GM12891 (cell line): ENCODE measurements around the gene PYGO2.

Experiments
- POLR2A ChIP-seq: IDR thresholded peaks from 2 replicates; pipeline ENCODE4 v1.6.1; 2011; ENCODE audit warnings: low read depth, low read length, control low read depth
- TAF1 ChIP-seq: IDR thresholded peaks from 2 replicates; pipeline ENCODE4 v1.6.1; 2011; ENCODE audit warnings: low read depth, low read length, control low read depth

DNA sequence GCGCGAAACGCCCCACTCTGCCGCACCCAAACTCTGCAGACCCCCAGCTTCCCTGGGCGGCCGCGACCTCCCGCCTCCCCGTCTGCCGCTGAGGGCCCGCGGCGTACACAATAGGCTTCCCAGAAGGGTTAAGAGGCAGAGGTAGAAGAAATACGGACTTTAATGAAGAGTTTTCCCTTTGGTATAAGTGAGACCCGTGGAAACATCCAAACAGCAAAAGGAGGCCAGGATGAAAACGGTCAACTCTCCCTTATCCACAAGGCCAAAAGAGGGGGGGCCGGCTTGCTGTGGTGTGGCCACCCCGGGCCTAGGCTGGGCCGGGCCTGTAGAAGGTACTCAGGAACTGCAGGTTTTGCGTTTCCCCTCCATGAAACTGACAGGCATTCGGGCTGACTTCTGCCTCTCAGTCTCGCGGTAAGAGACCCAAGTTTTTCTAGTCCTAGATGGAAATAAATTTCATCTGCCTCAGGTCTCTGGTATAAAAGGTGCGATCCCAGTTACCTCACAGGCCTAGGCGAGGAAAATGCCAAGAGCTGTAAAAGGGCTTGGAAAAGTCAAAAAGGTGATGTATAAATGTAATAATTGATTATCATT, 671 bp upstream of the PYGO2 start:
- TF ChIP-seq TAF1 (no peak), POLR2A (0 out of 2 replicates have a peak, but pooled peaks have one; percentile 4)
